Measurements from ENCODE around the gene STAM.

Gene STAM

DNA sequence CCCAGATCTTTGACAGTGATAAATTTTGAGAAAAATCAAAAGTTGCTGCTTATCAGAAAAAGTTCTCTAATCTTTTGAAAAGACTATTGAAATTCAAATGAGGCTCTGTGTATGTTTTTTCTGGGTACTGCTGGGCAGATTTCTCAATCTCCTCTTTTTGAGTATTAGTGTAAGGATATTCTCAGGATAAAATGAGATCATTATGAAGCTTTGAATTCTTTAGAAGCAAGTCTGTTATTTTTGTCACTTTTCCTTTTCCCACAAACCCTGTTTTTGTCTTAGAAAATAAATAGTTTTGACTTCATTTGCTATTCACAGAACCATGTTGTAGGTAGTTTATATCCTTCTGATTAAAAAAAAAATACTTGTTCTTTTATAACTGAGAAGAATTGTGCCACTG lies 7.9 kb downstream of the STAM start:
- peak; percentile 19 for DNase-seq (ENCODE audit: low read depth)
- no peak overlapping the region for H3K4me3 ChIP-seq (ENCODE audit: low read depth, low read length)
- in situ Hi-C loops (cut with HindIII; ENCODE audit: low sequenced_read_pairs), result no loop called here
- TF ChIP-seq, protein P1, sequence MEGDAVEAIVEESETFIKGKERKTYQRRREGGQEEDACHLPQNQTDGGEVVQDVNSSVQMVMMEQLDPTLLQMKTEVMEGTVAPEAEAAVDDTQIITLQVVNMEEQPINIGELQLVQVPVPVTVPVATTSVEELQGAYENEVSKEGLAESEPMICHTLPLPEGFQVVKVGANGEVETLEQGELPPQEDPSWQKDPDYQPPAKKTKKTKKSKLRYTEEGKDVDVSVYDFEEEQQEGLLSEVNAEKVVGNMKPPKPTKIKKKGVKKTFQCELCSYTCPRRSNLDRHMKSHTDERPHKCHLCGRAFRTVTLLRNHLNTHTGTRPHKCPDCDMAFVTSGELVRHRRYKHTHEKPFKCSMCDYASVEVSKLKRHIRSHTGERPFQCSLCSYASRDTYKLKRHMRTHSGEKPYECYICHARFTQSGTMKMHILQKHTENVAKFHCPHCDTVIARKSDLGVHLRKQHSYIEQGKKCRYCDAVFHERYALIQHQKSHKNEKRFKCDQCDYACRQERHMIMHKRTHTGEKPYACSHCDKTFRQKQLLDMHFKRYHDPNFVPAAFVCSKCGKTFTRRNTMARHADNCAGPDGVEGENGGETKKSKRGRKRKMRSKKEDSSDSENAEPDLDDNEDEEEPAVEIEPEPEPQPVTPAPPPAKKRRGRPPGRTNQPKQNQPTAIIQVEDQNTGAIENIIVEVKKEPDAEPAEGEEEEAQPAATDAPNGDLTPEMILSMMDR (IDR thresholded peaks at IDR 0.05; ENCODE audit: low read depth, low read length, missing control alignments), result no peak

DNA sequence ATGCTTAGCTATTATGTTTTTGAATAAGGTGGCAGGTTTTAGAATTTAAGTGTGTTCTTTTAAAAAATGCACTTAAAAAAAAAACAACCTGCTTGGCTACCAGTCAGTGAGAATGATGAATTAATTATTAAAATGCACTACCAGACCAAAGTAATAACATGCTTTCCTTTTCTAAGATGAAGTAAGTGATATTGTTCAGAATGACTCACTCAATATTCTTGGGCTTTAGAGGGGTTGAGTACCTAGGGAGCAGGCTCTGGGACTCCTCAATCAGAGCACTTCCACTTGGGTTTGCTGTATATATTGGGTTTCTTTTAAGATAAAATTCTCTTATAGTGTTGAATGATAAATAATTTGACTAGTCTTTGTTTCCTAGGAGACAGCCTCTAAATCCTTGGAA lies 8.6 kb downstream of the STAM start:
- no peak overlapping the region for H3K4me3 ChIP-seq (ENCODE audit: low read depth, low read length)
- DNase-seq (ENCODE audit: low read depth), result no peak
- in situ Hi-C loops (cut with HindIII; ENCODE audit: low sequenced_read_pairs), result no loop called here
- TF ChIP-seq, protein P1 (IDR thresholded peaks at IDR 0.05; ENCODE audit: low read depth, low read length, missing control alignments), result no peak

DNA sequence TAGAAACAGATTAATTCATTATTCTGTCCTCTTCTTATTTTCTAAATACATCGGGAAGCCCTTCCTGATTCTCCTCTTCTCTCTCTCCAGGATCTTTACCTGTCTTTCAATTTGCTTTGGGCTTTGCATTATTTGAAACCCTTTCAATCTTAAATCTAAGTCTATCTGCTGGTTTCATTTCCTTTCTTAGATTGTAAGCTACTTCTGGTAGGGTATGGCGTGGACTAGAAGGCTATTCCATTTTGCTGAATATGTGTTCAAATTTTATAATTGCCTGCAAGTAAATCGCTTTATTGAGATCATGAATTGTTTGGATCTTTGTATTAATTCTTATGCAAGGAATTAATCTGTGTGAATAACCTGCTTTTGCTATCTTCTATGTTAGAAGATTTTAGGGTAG lies 11.1 kb downstream of the STAM start:
- H3K4me3 ChIP-seq (ENCODE audit: low read depth, low read length), result no peak overlapping the region

DNA sequence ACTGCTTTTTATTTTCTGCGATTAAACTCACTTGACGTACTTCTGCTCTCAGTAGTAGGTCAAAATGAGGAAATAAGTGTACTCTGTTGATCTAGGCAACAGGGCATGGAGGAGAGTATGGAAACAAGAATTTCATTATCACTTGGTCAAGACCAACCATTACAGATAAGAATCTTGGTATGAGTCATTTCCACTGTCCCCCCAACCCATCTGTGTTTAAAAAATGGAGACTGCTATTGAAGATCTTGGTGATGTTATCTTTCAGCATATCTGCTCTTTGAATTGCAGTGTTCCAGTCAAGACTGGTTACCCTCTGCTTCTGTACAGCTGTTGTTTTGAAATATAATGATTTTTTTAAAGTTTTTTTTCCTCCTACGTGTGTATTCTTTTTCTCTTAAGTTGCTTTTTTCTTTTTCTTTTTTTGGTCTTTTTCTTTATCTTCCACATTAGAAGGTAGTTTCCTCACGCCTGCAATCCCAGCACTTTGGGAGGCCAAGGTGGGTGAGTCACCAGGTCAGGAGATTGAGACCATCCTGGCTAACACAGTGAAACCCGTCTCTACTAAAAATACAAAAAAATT lies 11.7 kb downstream of the STAM start:
- TF ChIP-seq, protein P1 (IDR thresholded peaks at IDR 0.05; ENCODE audit: low read depth, low read length, missing control alignments), result no peak
- DNase-seq (ENCODE audit: low read depth), result no peak
- H3K4me3 ChIP-seq (ENCODE audit: low read depth, low read length), result no peak overlapping the region
- in situ Hi-C loops (cut with HindIII; ENCODE audit: low sequenced_read_pairs), result no loop called here

More for the DNA sequence above, 11.1 kb downstream of the STAM start:
- no peak for DNase-seq (ENCODE audit: low read depth)
- TF ChIP-seq, protein P1 (IDR thresholded peaks at IDR 0.05; ENCODE audit: low read depth, low read length, missing control alignments), result no peak
- in situ Hi-C loops (cut with HindIII; ENCODE audit: low sequenced_read_pairs), result no loop called here

- in situ Hi-C loops (cut with HindIII; ENCODE audit: low sequenced_read_pairs), result no loop called here
- H3K4me3 ChIP-seq (ENCODE audit: low read depth, low read length), result no peak overlapping the region
These were observed 13.2 kb downstream of the STAM start for GRCh38 chr10:17657103-17657500.

DNA sequence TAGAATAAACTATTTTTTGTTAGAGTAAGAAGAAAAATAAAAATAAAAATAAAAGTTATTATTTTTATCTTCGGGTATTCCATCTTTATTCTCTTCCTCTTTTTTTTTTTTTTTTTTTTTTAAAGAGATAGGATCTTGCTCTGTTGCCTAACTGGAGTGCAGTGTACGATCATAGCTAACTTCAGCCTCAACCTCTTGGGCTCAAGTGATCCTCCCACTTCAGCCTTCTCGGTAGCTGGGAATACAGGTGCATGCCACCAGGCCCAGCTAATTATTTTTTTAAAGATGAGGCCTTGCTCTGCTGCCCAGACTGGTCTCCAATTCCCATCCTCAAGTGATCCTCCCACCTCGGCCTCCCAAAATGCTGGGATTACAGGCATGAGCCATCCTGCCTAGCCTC lies 15.4 kb downstream of the STAM start:
- TF ChIP-seq, protein P1 (IDR thresholded peaks at IDR 0.05; ENCODE audit: low read depth, low read length, missing control alignments), result no peak
- no peak overlapping the region for H3K4me3 ChIP-seq (ENCODE audit: low read depth, low read length)
- DNase-seq (ENCODE audit: low read depth), result no peak
- in situ Hi-C loops (cut with HindIII; ENCODE audit: low sequenced_read_pairs), result no loop called here

More at GRCh38 chr10:17657103-17657500, 13.2 kb downstream of the STAM start:
- TF ChIP-seq, protein P1 (IDR thresholded peaks at IDR 0.05; ENCODE audit: low read depth, low read length, missing control alignments), result no peak
- DNase-seq (ENCODE audit: low read depth), result no peak
